ENCODE measurements around the gene MIF4GD.

GRCh38 chr17:75277664-75278071 is 6.6 kb upstream of the MIF4GD start:
- TF ChIP-seq POLR2AphosphoS2 (conservative IDR thresholded peaks at IDR 0.05; ENCODE audit: low read length) (no peak), MAZ (IDR thresholded peaks at IDR 0.05; ENCODE audit: borderline replicate concordance, low read depth, low read length) (no peak), EP300 (IDR thresholded peaks at IDR 0.05) (no peak), CTCF (IDR thresholded peaks at IDR 0.05) (no peak), JUNB (IDR thresholded peaks at IDR 0.05) (no peak), JUN (IDR thresholded peaks at IDR 0.05) (no peak), RAD21 (conservative IDR thresholded peaks at IDR 0.05 in 1 of 2, IDR thresholded peaks at IDR 0.05 in 1 of 2) (no peak), ESRRA (IDR thresholded peaks at IDR 0.05; ENCODE audit: borderline replicate concordance, low read length) (no peak)
